GM19324 (cell line): Measurements from ENCODE around the gene DMPK.
"Not testable (repeated sequence)": the region's sequence is repeated elsewhere in the genome, so short reads cannot be mapped to it uniquely, and the experiment has no call there.

ENCODE experiments used
- ATAC-seq: cut with Tn5 transposase; IDR thresholded peaks from one replicate; pipeline ENCODE4 v1.9.1; 2021; ENCODE audit warnings: mild to moderate bottlenecking, moderate library complexity; ENCODE audit not compliant: unreplicated experiment, low FRiP score

The DMPK gene

DNA sequence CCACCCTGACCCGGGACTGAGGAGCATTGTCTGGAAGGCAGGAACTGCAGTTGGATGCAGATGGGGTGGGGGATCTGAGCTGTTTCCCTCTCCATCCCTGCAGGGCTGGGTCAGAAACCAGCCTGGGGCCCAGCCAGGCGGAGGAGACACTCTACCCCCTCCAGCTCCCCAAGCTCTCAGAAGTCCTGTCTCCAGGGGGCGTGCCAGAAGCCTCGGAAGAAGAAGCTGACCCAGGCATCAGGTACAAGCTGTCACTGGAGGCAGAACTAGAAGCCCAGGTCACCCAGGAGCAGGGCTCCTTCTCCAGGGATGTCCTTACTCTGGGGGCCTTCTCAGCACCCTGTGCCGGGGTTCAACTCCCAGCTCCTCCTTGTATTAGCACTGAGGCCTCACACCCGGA, 28.7 kb downstream of the DMPK start:
- no peak for ATAC-seq

DNA sequence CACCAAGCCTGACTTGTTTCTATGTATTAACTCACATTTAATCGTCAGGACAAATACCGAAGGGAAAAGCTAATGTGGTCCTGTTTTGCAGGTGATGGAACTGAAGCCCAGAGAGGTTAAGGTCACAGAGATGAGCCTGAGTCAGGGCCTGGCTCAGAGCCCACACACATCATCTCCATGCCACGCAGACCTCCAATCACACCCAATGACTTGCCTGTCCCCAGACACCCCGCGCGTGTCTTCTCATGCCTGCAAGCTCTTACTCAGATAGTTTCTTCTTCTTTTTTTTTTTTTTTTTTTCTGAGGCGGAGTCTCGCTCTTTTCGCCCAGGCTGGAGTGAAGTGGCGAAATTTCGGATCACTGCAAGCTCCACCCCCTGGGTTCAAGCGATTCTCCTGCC, 29.7 kb downstream of the DMPK start:
- ATAC-seq = no peak

DNA sequence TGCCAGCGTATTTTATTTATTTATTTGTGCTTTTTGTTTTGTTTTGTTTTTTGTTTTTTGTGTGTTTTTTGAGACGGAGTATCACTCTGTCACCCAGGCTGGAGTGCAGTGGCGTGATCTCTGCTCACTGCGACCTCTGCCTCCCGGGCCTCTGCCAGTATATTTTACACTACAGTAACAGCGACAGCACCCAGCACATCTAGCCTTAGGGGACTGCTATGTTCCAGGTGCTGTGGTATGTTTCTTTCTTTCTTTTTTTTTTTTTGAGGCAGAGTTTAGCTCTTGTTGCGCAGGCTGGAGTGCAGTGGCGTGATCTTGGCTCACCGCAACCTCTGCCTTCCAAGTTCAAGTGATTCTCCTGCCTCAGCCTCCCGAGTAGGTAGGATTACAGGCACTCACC, 30.8 kb downstream of the DMPK start:
- not testable (repeated sequence) for ATAC-seq

DNA sequence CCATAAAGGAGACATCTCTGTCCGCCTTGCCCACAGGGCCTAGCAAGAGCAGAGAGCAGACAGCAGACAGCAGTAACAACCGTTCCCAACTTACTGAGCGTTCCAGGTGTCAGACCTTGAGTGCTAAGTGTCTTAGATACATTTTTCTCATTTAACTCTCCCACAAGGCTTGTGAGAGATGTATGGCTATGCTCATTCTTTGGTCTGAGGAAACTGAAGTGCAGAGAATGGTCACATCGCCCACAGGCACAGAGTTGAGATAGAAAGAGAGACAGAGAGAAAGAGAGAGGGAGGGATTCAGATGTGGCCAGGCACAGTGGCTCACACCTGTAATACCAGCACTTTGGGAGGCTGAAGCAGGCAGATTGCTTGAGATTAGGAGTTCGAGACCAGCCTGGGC, 34.8 kb downstream of the DMPK start:
- ATAC-seq = no peak

DNA sequence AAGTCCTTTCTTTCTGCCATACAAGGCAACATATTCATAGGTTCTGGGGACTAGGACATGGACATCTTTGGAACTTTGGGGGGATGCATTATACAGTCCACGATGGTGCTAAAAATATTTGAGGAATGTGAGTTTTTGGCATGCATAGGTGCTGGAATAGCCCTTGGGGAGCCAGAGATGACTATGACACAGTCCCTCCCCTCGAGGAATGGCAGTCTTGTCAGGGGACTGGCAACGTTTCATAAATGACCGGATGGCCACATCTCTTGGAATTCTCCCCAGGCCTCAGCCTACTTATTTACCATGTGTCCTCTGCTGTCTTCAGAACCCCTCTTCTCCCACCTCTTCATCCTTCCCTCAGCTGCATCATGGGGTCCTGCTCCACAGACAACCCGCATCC, 35.4 kb downstream of the DMPK start:
- no peak for ATAC-seq

DNA sequence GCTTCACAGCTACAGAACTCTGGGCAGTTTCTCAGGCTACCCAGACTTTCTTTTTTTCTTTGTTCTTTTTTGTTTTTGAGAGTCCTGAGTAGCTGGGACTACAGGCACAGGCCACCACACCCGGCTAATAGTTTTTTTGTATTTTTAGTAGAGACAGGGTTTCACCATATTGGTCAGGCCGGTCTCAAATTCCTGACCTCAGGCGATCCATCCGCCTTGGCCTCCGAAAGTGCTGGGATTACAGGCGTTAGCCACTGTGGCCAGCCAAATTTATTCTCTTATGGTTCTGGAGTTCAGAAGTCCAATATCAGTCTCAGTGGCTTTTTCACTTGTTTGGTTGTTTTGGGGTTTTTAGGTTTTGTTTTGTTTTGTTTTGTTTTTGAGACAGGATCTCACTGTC, 36.7 kb downstream of the DMPK start:
- no peak for ATAC-seq

- no peak for ATAC-seq
Measured at GRCh38 chr19:45742969-45743368, 39.3 kb downstream of the DMPK start.

DNA sequence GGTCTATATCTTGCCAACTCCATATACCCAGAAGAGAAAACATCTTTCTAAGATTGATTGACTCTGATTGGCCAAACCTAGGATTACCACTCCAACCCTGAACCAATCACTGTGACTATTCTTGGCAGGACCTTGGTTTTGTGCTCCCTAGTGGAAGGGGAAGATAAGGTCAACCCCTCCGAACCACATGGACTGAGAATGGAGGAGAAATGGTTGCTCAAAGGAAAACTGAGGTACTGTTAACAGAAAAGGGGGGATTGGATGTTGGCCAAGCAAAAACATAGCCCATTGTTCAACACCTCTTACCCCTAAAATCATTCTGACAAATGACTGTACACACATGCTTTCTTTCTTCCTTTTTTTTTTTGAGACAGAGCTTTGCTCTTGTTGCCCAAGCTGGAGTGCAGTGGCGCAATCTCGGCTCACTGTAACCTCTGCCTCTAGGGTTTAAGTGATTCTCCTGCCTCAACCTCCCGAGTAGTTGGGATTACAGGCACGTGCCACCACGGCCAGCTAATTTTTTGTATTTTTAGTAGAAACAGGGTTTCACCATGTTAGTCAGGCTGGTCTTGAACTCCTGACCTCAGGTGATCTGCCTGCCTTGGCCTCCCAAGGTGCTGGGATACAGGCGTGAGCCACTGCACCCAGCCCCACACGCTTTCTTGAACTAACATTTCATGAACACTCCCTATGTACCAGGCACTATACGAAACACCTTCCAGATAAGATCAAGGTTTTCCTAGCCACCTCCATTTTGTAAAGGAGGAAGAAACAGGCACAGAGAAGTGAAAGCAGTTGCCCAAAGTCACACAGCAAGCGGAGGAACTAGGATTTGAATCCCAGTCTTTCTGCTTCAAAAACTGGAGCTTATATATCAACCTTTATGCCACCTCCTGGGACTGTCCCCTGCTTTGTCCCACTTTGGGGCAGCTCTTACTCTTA, 42.5 kb downstream of the DMPK start:
- no peak for ATAC-seq

DNA sequence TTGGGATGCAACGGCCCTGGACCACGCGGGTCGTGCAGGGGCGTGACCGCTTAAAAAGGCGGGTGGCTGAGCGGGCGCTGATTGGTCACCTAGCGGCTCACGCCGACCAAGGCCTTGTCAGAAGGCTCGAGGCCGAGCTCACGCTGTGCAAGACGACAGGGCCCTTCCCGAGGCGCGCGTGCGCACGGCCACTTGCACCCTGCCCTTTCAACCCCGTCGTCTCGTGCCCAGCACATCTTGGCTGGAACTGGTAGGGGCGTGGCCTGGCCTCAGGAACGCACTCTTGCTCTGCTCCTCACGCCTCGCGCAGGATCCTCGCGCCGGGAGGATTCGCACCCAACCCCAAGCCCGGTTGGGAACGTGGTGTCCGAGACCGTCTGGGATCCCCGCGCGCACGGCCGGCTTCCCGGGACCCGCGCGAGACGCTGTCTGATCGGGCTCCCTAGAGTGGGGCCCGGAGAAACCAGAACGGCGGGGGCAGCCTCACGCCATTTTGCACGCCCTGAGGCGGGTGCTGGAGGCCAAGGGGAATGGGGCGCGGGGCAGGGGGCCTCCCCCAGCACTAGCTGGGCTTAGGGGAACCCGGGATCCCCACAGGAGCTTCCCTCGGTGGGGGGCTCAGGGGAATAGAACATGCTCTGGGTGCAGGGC, 49.0 kb downstream of the DMPK start, which contains the start of gene MEIOSIN:
MEIOSIN (plus strand) TSS at position 280 of the 651 bp plus-strand sequence. CDS start 1,938 bp downstream, outside the sequence.
- ATAC-seq = no peak

DNA sequence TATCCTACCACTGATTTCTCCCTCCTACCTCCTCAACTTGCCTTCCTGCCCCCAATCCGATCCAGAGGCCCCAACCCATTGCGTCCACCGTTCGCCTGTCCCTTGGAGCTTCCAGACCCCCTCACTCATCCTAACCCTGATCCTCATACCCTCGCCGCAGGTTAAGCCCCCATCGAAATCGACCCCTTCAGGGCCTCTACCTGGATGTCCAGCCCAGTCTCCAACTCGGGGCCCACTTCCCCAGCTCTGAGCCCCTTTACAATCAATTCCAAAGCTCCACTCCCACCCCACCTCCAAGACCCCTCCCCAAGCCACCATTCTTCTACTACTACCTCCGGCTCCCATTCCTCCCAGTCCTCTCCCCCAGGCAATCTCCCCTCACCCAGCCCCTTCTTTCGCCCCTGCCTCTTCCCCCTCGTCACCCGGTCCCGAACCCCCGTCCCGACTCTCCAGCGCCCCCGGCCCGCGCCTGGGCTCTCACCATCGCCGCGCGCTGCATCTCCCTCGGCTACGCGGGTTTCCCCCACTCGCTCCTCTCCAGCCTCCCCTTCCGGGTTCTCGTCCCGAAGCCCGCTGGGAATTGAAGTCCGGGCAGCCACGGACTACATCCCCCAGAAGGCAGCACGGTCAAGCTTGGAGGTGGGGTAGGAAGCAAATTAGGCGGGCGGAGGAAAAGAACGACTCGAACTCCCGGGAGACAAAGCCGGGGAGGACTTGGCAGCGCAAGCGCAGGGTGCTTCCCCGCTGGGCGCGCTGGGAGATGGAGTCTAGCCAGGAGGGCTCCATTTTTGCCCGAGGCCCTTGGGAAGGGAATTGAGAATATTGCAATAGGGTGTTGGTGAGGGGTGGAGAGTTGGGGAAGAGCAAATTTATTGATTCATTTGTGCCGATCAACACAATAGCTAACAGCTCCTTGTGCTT, 51.7 kb downstream of the DMPK start, which contains the start of gene FBXO46:
FBXO46 (minus strand) TSS at position 529 of the 921 bp plus-strand sequence. CDS start 17,401 bp downstream, outside the sequence.
- ATAC-seq = peak; percentile 94

DNA sequence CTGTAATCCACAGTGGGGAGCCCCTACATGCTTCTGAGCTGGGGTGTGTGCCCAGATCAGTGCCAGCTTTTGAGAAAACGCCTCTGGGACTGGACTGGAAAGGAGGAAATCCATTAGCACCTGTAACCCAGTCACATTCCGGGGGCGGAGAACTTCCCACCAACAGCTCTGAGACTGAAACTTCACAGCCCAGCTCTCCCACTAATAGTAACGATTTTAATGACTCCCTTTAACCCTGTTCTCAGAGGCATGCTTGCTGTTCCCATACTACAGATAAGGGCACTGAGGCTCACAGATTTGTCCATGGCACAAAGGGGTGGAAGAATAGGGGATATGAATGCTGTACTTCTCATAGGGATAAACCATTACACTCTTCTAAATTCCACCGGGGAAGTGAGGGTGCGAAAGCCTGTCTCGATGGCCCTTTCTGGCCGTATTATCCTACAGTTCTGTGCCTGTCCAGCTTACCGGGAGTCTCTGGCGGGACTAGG, 52.4 kb downstream of the DMPK start:
- ATAC-seq = no peak

- ATAC-seq = not testable (repeated sequence)
Measured at GRCh38 chr19:45728683-45729082, 53.6 kb downstream of the DMPK start.

DNA sequence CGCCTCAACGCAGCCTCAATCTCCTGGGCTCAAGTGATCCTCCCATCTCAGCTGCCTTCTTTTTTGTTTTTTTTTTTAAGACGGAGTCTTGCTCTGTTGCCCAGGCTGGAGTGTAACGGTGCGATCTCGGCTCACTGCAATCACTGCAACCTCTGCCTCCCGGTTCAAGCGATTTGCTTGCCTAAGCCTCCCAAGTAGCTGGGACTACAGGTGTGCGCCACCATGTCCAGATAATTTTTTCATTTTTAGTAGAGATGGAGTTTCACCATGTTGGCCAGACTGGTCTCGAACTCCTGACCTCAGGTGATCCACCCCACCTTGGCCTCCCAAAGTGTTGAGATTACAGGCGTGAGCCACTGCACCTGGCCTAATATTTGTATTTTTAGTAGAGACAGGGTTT, 62.2 kb downstream of the DMPK start:
- ATAC-seq = not testable (repeated sequence)
